ENCODE measurements around the gene CIAO3. TPM values are rescaled to one million over a fixed set of nuclear protein-coding genes. Genes with fewer than 3 reads are reported as not detected.

The CIAO3 gene
- total and polyA plus RNA-seq, 12 donors, result 18.7 to 62.9 (median 26.1) TPM

- DNase-seq (no peak), ATAC-seq (no peak)
- TF ChIP-seq, protein P1, sequence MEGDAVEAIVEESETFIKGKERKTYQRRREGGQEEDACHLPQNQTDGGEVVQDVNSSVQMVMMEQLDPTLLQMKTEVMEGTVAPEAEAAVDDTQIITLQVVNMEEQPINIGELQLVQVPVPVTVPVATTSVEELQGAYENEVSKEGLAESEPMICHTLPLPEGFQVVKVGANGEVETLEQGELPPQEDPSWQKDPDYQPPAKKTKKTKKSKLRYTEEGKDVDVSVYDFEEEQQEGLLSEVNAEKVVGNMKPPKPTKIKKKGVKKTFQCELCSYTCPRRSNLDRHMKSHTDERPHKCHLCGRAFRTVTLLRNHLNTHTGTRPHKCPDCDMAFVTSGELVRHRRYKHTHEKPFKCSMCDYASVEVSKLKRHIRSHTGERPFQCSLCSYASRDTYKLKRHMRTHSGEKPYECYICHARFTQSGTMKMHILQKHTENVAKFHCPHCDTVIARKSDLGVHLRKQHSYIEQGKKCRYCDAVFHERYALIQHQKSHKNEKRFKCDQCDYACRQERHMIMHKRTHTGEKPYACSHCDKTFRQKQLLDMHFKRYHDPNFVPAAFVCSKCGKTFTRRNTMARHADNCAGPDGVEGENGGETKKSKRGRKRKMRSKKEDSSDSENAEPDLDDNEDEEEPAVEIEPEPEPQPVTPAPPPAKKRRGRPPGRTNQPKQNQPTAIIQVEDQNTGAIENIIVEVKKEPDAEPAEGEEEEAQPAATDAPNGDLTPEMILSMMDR (IDR thresholded peaks at IDR 0.05), result no peak
- H3K36me3 ChIP-seq, result peaks cover 0 to 23% (median 6%) of the 10 kb centered on the region in 9 donors
- H3K27me3 ChIP-seq, result peaks cover 0 to 18% (median 4%) of the 10 kb centered on the region in 7 donors
- peaks cover 7 to 19% (median 15%) of the 10 kb centered on the region in 9 donors for H3K4me1 ChIP-seq
- H3K4me3 ChIP-seq, result no peak overlapping the region
- 87 to 88% methylated on average over 15 of the region's 15 CpGs for WGBS, 2 donors
- H3K27ac ChIP-seq, result no peak overlapping the region
- H3K9me3 ChIP-seq, result no peaks in the 10 kb centered on the region
- intact Hi-C loops (cut with DNase I), result loop anchor here in 4 of 10 donors (1.0 to 5.0 kb wide), 3 partner anchors 29 to 45 kb away; partner anchors contain the start of genes CHTF18 (in 1 of the 4) and RPUSD1 (in 1 of the 4)
Observed at GRCh38 chr16:741986-742629, 1.3 kb upstream of the CIAO3 start.

DNA sequence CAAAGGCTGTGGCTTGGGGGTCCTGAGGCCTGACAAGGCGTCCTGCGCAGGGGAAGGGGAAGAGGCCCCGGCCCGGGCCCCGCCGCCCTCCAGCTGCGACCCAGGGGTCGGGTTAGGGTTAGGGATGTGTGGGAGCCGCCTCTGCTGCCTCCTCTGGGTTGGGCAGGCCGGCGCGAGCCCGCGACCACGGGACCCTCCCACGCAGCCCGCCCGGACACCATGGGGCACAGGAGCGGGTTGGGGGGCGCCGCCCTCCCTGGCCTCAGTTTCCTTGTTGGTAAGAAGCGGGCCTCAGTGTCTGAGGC is 386 bp downstream of the CIAO3 start:
- peak; percentile 18 to 57 (median 40) for ATAC-seq
- intact Hi-C loops (cut with DNase I), result loop anchor here in 2 of 10 donors (2.0 to 5.0 kb wide), 2 partner anchors 28 to 47 kb away; partner anchors contain the start of genes CHTF18 (in 1 of the 2) and RPUSD1 (in 1 of the 2)
- Histone ChIP-seq H3K36me3 (peaks cover 0 to 40% (median 23%) of the 10 kb centered on the region in 9 donors), H3K9me3 (no peaks in the 10 kb centered on the region), H3K27me3 (peaks cover 0 to 18% (median 4%) of the 10 kb centered on the region in 7 donors), H3K4me1 (peaks cover 7 to 19% (median 15%) of the 10 kb centered on the region in 9 donors), H3K27ac (peak overlapping the region in 9 of 10 donors; percentile 44 to 90 (median 82)), H3K4me3 (peak overlapping the region; percentile 68 to 100 (median 94))
- WGBS, 2 donors, result 0% methylated on average over 13 to 22 of the region's 22 CpGs
- TF ChIP-seq, protein P1 (IDR thresholded peaks at IDR 0.05), result no peak
- no peak for DNase-seq

- H3K4me3 ChIP-seq, result peak overlapping the region; percentile 68 to 100 (median 94)
- WGBS, 2 donors, result 43 to 46% methylated on average over 38 of the region's 38 CpGs
- intact Hi-C loops (cut with DNase I), result loop anchor here in 2 of 10 donors (2.0 to 5.0 kb wide), 2 partner anchors 27 to 47 kb away; partner anchors contain the start of genes CHTF18 (in 1 of the 2) and RPUSD1 (in 1 of the 2)
- peak overlapping the region in 8 of 10 donors; percentile 44 to 90 (median 84) for H3K27ac ChIP-seq
- ATAC-seq (peak in 3 of 8 donors; percentile 1 to 19 (median 5)), DNase-seq (no peak)
- H3K9me3 ChIP-seq, result no peaks in the 10 kb centered on the region
- peaks cover 0 to 14% (median under 1%) of the 10 kb centered on the region in 7 donors for H3K27me3 ChIP-seq
- H3K36me3 ChIP-seq, result peaks cover 0 to 46% (median 24%) of the 10 kb centered on the region in 9 donors
- TF ChIP-seq, protein P1 (IDR thresholded peaks at IDR 0.05), result no peak
- H3K4me1 ChIP-seq, result peaks cover 7 to 19% (median 15%) of the 10 kb centered on the region in 9 donors
Observed at GRCh38 chr16:739560-740458, 988 bp downstream of the CIAO3 start.

DNA sequence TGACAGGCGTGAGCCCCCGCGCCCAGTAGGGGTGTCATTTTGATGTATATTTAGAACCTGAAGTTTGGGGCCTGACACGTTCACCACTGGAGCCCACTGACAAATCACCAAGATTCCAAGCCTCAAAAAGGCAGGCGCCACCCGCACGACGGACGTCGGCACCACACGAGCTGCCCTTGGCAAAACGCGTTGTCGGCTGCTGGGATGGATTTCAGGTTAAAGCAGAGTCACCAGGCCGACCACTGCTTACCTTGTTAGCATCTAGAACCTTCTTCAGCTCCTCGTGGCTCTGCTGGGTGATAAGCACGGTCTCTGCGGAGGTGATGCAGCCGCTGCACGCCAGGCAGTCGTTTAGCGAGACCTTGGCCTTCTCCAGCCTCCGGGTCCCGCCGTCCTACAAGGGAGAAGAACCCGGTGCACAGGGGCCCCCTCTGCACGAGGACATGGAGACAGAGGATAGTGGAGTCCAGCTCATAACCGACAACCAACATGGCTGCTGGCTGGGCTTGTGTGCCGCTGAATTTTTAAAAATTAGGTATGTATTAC is 3.8 kb downstream of the CIAO3 start:
- TF ChIP-seq, protein P1 (IDR thresholded peaks at IDR 0.05), result no peak
- ATAC-seq (no peak), DNase-seq (no peak)
- Histone ChIP-seq H3K9me3 (no peaks in the 10 kb centered on the region), H3K36me3 (peaks cover 0 to 74% (median 31%) of the 10 kb centered on the region in 9 donors), H3K4me3 (no peak overlapping the region), H3K4me1 (peaks cover 7 to 19% (median 15%) of the 10 kb centered on the region in 9 donors), H3K27me3 (peaks cover 0 to 4% (median 0%) of the 10 kb centered on the region in 7 donors), H3K27ac (no peak overlapping the region)
- intact Hi-C loops (cut with DNase I), result no loop called here
- WGBS, 2 donors, result 95% methylated on average over 29 of the region's 29 CpGs
